Mesendoderm (in vitro differentiated cells): ENCODE data around the gene OSBPL3.
"Not testable (repeated sequence)": the region's sequence is repeated elsewhere in the genome, so short reads cannot be mapped to it uniquely, and the experiment has no call there.

ENCODE experiments used
- DNase-seq: peaks from one replicate; pipeline ENCODE4 v3.0.0; 2013
- H2AK5ac ChIP-seq: 2 replicates; pipeline ENCODE4 v1.6.1; 2013; ENCODE audit warnings: low read length, inconsistent platforms
- H2BK120ac ChIP-seq: 2 replicates; pipeline ENCODE4 v1.6.1; 2013; ENCODE audit warnings: low read depth, mild to moderate bottlenecking, low read length, moderate library complexity, mixed read lengths
- H2BK15ac ChIP-seq: replicated peaks from 2 replicates; pipeline ENCODE4 v1.6.1; 2013; ENCODE audit warnings: low read depth, mild to moderate bottlenecking, moderate library complexity
- H2BK5ac ChIP-seq: 2 replicates; pipeline ENCODE4 v1.6.1; 2013; ENCODE audit warnings: low read length, inconsistent platforms
- H3K18ac ChIP-seq: 2 replicates; pipeline ENCODE4 v1.6.1; 2013; ENCODE audit warnings: mild to moderate bottlenecking, low read length, mixed read lengths
- H3K23ac ChIP-seq: one replicate; pipeline ENCODE4 v1.6.1; 2013; ENCODE audit warnings: low read length
- H3K27ac ChIP-seq: 2 replicates; pipeline ENCODE4 v1.5.1; 2013; ENCODE audit warnings: low read depth, mild to moderate bottlenecking, inconsistent platforms, low read length, moderate library complexity
- H3K27me3 ChIP-seq: 2 replicates; pipeline ENCODE4 v1.6.1; 2013; ENCODE audit warnings: low read length, control low read depth, mild to moderate bottlenecking, inconsistent platforms; ENCODE audit not compliant: insufficient read depth, poor library complexity
- H3K36me3 ChIP-seq: 2 replicates; pipeline ENCODE4 v1.6.1; 2013; ENCODE audit warnings: low read length, inconsistent platforms; ENCODE audit not compliant: control insufficient read depth, insufficient read depth
- H3K4ac ChIP-seq: one replicate; pipeline ENCODE4 v1.6.1; 2013; ENCODE audit warnings: low read depth, mild to moderate bottlenecking, low read length, moderate library complexity
- H3K4me1 ChIP-seq: 2 replicates; pipeline ENCODE4 v1.6.1; 2013; ENCODE audit warnings: low read depth, low read length, inconsistent platforms; ENCODE audit not compliant: control insufficient read depth
- H3K4me2 ChIP-seq: 2 replicates; pipeline ENCODE4 v1.6.1; 2013; ENCODE audit warnings: low read length
- H3K4me3 ChIP-seq: 2 replicates; pipeline ENCODE4 v1.5.1; 2013; ENCODE audit warnings: mild to moderate bottlenecking, low read length
- H3K56ac ChIP-seq: one replicate; pipeline ENCODE4 v1.6.1; 2013; ENCODE audit warnings: low read length
- H3K79me1 ChIP-seq: 2 replicates; pipeline ENCODE4 v1.6.1; 2013; ENCODE audit warnings: low read length, inconsistent platforms
- H3K79me2 ChIP-seq: 2 replicates; pipeline ENCODE4 v1.6.1; 2013; ENCODE audit warnings: mild to moderate bottlenecking, low read length; ENCODE audit not compliant: control insufficient read depth, insufficient read depth
- H3K9ac ChIP-seq: 2 replicates; pipeline ENCODE4 v1.6.1; 2013; ENCODE audit warnings: low read length, inconsistent platforms
- H4K5ac ChIP-seq: one replicate; pipeline ENCODE4 v1.6.1; 2013; ENCODE audit warnings: low read length
- H4K8ac ChIP-seq: one replicate; pipeline ENCODE4 v1.6.1; 2013; ENCODE audit warnings: low read depth, mild to moderate bottlenecking, control low read depth, low read length, moderate library complexity
- WGBS: extraction: QIAGEN DNeasy Blood & Tissue Kit; methylation state at CpG from one replicate; pipeline ENCODE4 v1.1.7; 2013; ENCODE audit warnings: low lambda C conversion rate, missing lambda C conversion rate; ENCODE audit not compliant: insufficient coverage; ENCODE audit errors: extremely low coverage; 5-methylcytosine and 5-hydroxymethylcytosine counted together

OSBPL3 gene

DNA sequence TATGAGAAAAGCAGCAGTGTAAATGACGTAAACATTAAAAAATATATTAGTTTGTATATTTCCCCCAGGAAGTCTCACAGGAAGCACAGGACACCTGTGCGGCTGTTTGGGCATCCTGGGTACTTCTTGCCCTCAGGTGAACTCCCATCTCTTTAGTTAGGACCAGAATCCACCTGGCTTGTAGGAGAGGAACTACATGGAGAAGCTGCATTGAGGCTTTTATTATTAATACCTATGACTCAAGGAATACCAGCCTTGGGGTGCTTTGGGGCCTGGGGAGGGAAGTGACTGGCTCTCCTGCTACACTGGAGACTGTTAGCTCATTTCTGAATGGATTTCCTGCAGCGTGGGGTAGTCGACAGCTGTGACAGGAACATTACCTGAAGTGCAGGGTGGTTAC is 182.7 kb downstream of the OSBPL3 start:
- no peak overlapping the region for H3K27ac ChIP-seq
- H2AK5ac ChIP-seq = no peak overlapping the region
- no peak overlapping the region for H2BK120ac ChIP-seq
- no peak overlapping the region for H2BK5ac ChIP-seq
- H4K5ac ChIP-seq = no peak overlapping the region
- H4K8ac ChIP-seq = no peak overlapping the region
- H3K79me1 ChIP-seq = no peaks in the 10 kb centered on the region
- no CpG with 5 or more reads among the region's 4 CpGs for WGBS
- H3K36me3 ChIP-seq = no peaks in the 10 kb centered on the region
- H2BK15ac ChIP-seq = no peak overlapping the region
- H3K23ac ChIP-seq = no peak overlapping the region
- no peak overlapping the region for H3K4me3 ChIP-seq
- no peak overlapping the region for H3K18ac ChIP-seq
- H3K79me2 ChIP-seq = no peaks in the 10 kb centered on the region
- no peak overlapping the region for H3K56ac ChIP-seq
- no peak overlapping the region for H3K9ac ChIP-seq
- no peak for DNase-seq
- H3K27me3 ChIP-seq = no peaks in the 10 kb centered on the region
- H3K4ac ChIP-seq = no peak overlapping the region
- H3K4me1 ChIP-seq = no peaks in the 10 kb centered on the region
- H3K4me2 ChIP-seq = no peak overlapping the region

- no CpG with 5 or more reads among the region's 9 CpGs for WGBS
- no peaks in the 10 kb centered on the region for H3K36me3 ChIP-seq
- no peak overlapping the region for H3K27ac ChIP-seq
Measured at GRCh38 chr7:24795407-24795767, 184.6 kb downstream of the OSBPL3 start.

DNA sequence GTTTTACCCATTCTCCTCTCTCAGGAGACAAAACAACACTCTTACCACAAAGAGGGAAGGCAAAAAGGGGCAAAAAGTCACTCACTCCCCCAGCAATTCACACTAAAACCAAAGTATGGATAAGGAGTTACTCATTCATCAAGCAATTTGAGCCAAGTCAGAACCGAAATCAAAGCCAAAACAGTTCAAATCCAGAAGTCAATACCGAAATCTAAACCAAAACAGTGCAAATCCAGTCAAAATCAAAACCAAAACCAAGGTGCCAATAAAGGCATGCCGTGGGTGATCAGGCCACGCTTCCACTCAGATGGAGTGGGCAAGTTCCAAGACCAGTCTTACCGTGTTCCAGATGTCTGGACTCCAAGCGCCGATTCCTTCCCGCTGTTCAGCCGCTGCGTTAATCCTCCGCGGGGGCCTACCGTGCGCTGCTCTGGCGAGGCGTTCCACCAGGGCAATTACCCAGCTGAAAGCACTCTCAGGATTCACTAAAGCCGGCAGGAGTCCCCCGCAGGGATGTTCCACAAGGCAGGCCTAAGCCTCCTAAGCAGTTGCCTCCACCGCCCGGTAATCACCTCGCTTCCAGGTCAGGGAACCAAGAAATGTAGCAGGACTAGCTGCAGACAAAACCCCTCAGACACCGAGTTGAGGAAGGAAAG is 185.1 kb downstream of the OSBPL3 start:
- no CpG with 5 or more reads among the region's 22 CpGs for WGBS
- not testable (repeated sequence) for H4K5ac ChIP-seq, H3K79me1 ChIP-seq, H2BK15ac ChIP-seq, H2BK120ac ChIP-seq, DNase-seq, H3K4me2 ChIP-seq, H2BK5ac ChIP-seq, H3K4me3 ChIP-seq, H3K23ac ChIP-seq, H3K36me3 ChIP-seq, H4K8ac ChIP-seq, H3K27ac ChIP-seq, H3K79me2 ChIP-seq, H3K9ac ChIP-seq, H2AK5ac ChIP-seq, H3K4ac ChIP-seq, H3K27me3 ChIP-seq, H3K56ac ChIP-seq, H3K4me1 ChIP-seq, H3K18ac ChIP-seq

More at GRCh38 chr7:24795407-24795767, 184.6 kb downstream of the OSBPL3 start:
- Histone ChIP-seq H4K8ac (no peak overlapping the region), H3K4me1 (no peaks in the 10 kb centered on the region), H4K5ac (no peak overlapping the region), H3K27me3 (no peaks in the 10 kb centered on the region), H3K4me3 (no peak overlapping the region), H3K56ac (no peak overlapping the region), H3K4me2 (no peak overlapping the region), H3K79me2 (no peaks in the 10 kb centered on the region), H3K4ac (no peak overlapping the region), H2AK5ac (no peak overlapping the region), H2BK120ac (no peak overlapping the region), H2BK5ac (no peak overlapping the region), H3K18ac (no peak overlapping the region), H2BK15ac (no peak overlapping the region), H3K9ac (no peak overlapping the region), H3K79me1 (no peaks in the 10 kb centered on the region), H3K23ac (no peak overlapping the region)
- DNase-seq = no peak

GRCh38 chr7:24793982-24794648 is 185.9 kb downstream of the OSBPL3 start:
- Histone ChIP-seq H2AK5ac (no peak overlapping the region), H3K36me3 (no peaks in the 10 kb centered on the region), H2BK15ac (no peak overlapping the region), H3K56ac (no peak overlapping the region), H2BK5ac (no peak overlapping the region), H3K79me1 (no peaks in the 10 kb centered on the region), H3K79me2 (no peaks in the 10 kb centered on the region), H3K9ac (no peak overlapping the region), H3K4me1 (no peaks in the 10 kb centered on the region), H3K23ac (no peak overlapping the region), H4K5ac (no peak overlapping the region), H4K8ac (no peak overlapping the region), H3K4me3 (no peak overlapping the region), H3K4me2 (no peak overlapping the region), H3K18ac (no peak overlapping the region), H3K27ac (no peak overlapping the region), H3K27me3 (no peaks in the 10 kb centered on the region), H2BK120ac (no peak overlapping the region), H3K4ac (no peak overlapping the region)
- DNase-seq = no peak
- no CpG with 5 or more reads among the region's 9 CpGs for WGBS

GRCh38 chr7:24788961-24789576 is 190.9 kb downstream of the OSBPL3 start:
- Histone ChIP-seq H3K27ac (no peak overlapping the region), H3K79me2 (no peaks in the 10 kb centered on the region), H3K27me3 (no peaks in the 10 kb centered on the region), H3K4me1 (no peaks in the 10 kb centered on the region), H4K8ac (no peak overlapping the region), H2AK5ac (no peak overlapping the region), H2BK120ac (no peak overlapping the region), H3K36me3 (no peaks in the 10 kb centered on the region), H3K56ac (no peak overlapping the region), H2BK5ac (no peak overlapping the region), H3K9ac (no peak overlapping the region), H3K4ac (no peak overlapping the region), H2BK15ac (no peak overlapping the region), H3K18ac (no peak overlapping the region), H3K4me2 (no peak overlapping the region), H3K23ac (no peak overlapping the region), H4K5ac (no peak overlapping the region), H3K79me1 (no peaks in the 10 kb centered on the region), H3K4me3 (no peak overlapping the region)
- no CpG with 5 or more reads among the region's 10 CpGs for WGBS
- DNase-seq = no peak
